Suprapubic skin (tissue), 4 donors: ENCODE data around the gene ACTN3. TPM values are rescaled to one million over a fixed set of nuclear protein-coding genes. Genes with fewer than 3 reads are reported as not detected.
"Not testable (repeated sequence)": the region's sequence is repeated elsewhere in the genome, so short reads cannot be mapped to it uniquely, and the experiment has no call there.

Experiments
- DNase-seq, 2 donors: peaks; one replicate each; pipeline ENCODE4 v3.0.0-alpha.2; 2019; ENCODE audit warnings: low spot score in 2 of 2
- H3K27ac ChIP-seq: fragments of 200-600 bp; sonication (generic); one replicate; pipeline ENCODE4 v1.5.1; 2019
- H3K27me3 ChIP-seq: fragments of 200-600 bp; sonication (generic); one replicate; pipeline ENCODE4 v1.5.1; 2019
- H3K36me3 ChIP-seq: fragments of 200-600 bp; sonication (generic); one replicate; pipeline ENCODE4 v1.5.1; 2019
- H3K4me1 ChIP-seq: fragments of 200-600 bp; sonication (generic); one replicate; pipeline ENCODE4 v1.5.1; 2019
- H3K4me3 ChIP-seq: fragments of 200-600 bp; sonication (generic); one replicate; pipeline ENCODE4 v1.5.1; 2019; ENCODE audit warnings: mild to moderate bottlenecking
- H3K9me3 ChIP-seq: fragments of 200-600 bp; sonication (generic); one replicate; pipeline ENCODE4 v1.5.1; 2019
- CTCF ChIP-seq, 2 donors: fragments of 200-600 bp in 1 of 2; fragments of 450-650 bp in 1 of 2; sonication (generic) in 1 of 2; IDR thresholded peaks; one replicate each; pipeline ENCODE4 v1.5.1; 2016 to 2019; ENCODE audit warnings: antibody characterized with exemption in 2 of 2, mild to moderate bottlenecking in 1 of 2, moderate library complexity in 1 of 2
- EP300 ChIP-seq: sonication (generic); formaldehyde crosslinking; IDR thresholded peaks from one replicate; pipeline ENCODE4 v1.6.1; 2017; ENCODE audit warnings: antibody characterized with exemption
- POLR2A ChIP-seq, 2 donors: fragments of 450-650 bp; IDR thresholded peaks; one replicate each; pipeline ENCODE4 v1.6.1; 2017; ENCODE audit warnings: antibody characterized with exemption in 2 of 2, mild to moderate bottlenecking in 2 of 2, moderate library complexity in 2 of 2
- POLR2AphosphoS5 ChIP-seq, 3 donors: sonication (generic); formaldehyde crosslinking; IDR thresholded peaks; one replicate each; pipeline ENCODE4 v1.6.1; 2017; ENCODE audit warnings: antibody characterized with exemption in 3 of 3
- WGBS: methylation state at CpG from one replicate; pipeline ENCODE4 v1.1.5; 2018; 5-methylcytosine and 5-hydroxymethylcytosine counted together
- total RNA-seq, 4 donors: library from RNA; depleted of rRNA; stranded (reverse); fragments of >200 nt; gene quantifications; one replicate each; pipeline ENCODE4 v1.1.0, GENCODE V29; 2016

Gene ACTN3
- total RNA-seq, 4 donors from 2014 or later: not detected

GRCh38 chr11:66543263-66544107, 3.2 kb upstream of the ACTN3 start:
- Histone ChIP-seq H3K4me1 (peaks cover 36% of the 10 kb centered on the region), H3K4me3 (no peak overlapping the region), H3K27me3 (no peaks in the 10 kb centered on the region), H3K27ac (no peak overlapping the region), H3K36me3 (peaks cover 33% of the 10 kb centered on the region), H3K9me3 (no peaks in the 10 kb centered on the region)
- DNase-seq: no peak
- no peak for TF ChIP-seq EP300
- no peak for TF ChIP-seq CTCF (IDR thresholded peaks at IDR 0.05)
- no peak for TF ChIP-seq POLR2AphosphoS5 (IDR thresholded peaks at IDR 0.05)
- no peak for TF ChIP-seq POLR2A (IDR thresholded peaks at IDR 0.05)
- WGBS: 53% methylated on average over 10 of the region's 26 CpGs

GRCh38 chr11:66544952-66545351, 1.8 kb upstream of the ACTN3 start:
- not testable (repeated sequence) for H3K27ac ChIP-seq, DNase-seq, H3K9me3 ChIP-seq, H3K27me3 ChIP-seq
- peak overlapping the region; percentile 73 for H3K4me3 ChIP-seq
- WGBS: 64% methylated on average over 14 of the region's 14 CpGs
- H3K36me3 ChIP-seq: peaks cover 22% of the 10 kb centered on the region
- peaks cover 36% of the 10 kb centered on the region for H3K4me1 ChIP-seq

- Histone ChIP-seq H3K27me3 (no peaks in the 10 kb centered on the region), H3K4me3 (peak within 1 kb of the TSS; percentile 73), H3K4me1 (peaks cover 36% of the 10 kb centered on the region), H3K9me3 (no peaks in the 10 kb centered on the region), H3K36me3 (peaks cover 22% of the 10 kb centered on the region), H3K27ac (peak within 1 kb of the TSS; percentile 53)
- TF ChIP-seq CTCF (IDR thresholded peaks at IDR 0.05) (no peak), POLR2AphosphoS5 (IDR thresholded peaks at IDR 0.05) (peak in 1 of 3 donors; percentile 87), EP300 (no peak), POLR2A (IDR thresholded peaks at IDR 0.05) (peak in 1 of 2 donors; percentile 36)
- DNase-seq: peak; percentile 97 to 98
- WGBS: 0% methylated on average over 26 of the region's 71 CpGs
Observed at GRCh38 chr11:66545701-66546367, 869 bp upstream of the ACTN3 start, which contains the start of gene ZDHHC24. TSS of gene ZDHHC24 (minus strand) at chr11:66546048. CDS start at chr11:66546003, 45 bp downstream.

GRCh38 chr11:66546966-66547661, 411 bp downstream of the ACTN3 start:
- no peak for TF ChIP-seq CTCF (IDR thresholded peaks at IDR 0.05)
- TF ChIP-seq EP300: no peak
- no peak for TF ChIP-seq POLR2A (IDR thresholded peaks at IDR 0.05)
- TF ChIP-seq POLR2AphosphoS5 (IDR thresholded peaks at IDR 0.05): no peak
- Histone ChIP-seq H3K36me3 (peaks cover 13% of the 10 kb centered on the region), H3K27me3 (no peaks in the 10 kb centered on the region), H3K4me1 (peaks cover 36% of the 10 kb centered on the region), H3K4me3 (peak overlapping the region; percentile 73), H3K27ac (no peak overlapping the region), H3K9me3 (no peaks in the 10 kb centered on the region)
- DNase-seq: no peak
- 48% methylated on average over 6 of the region's 18 CpGs for WGBS

- H3K9me3 ChIP-seq: no peaks in the 10 kb centered on the region
- no peak for TF ChIP-seq CTCF (IDR thresholded peaks at IDR 0.05)
- no peak for TF ChIP-seq EP300
- TF ChIP-seq POLR2A (IDR thresholded peaks at IDR 0.05): no peak
- TF ChIP-seq POLR2AphosphoS5 (IDR thresholded peaks at IDR 0.05): no peak
- WGBS: 67% methylated on average over 3 of the region's 5 CpGs
Observed at GRCh38 chr11:66547662-66548009, 933 bp downstream of the ACTN3 start.

More at GRCh38 chr11:66547662-66548009, 933 bp downstream of the ACTN3 start:
- DNase-seq: no peak
- no peak overlapping the region for H3K27ac ChIP-seq
- H3K36me3 ChIP-seq: peaks cover 8% of the 10 kb centered on the region
- H3K4me1 ChIP-seq: peaks cover 32% of the 10 kb centered on the region
- no peaks in the 10 kb centered on the region for H3K27me3 ChIP-seq
- no peak overlapping the region for H3K4me3 ChIP-seq
